Right lobe of liver (tissue), 4 donors: ENCODE measurements around the gene CRK.

Experiments
- CTCF ChIP-seq, 4 donors: fragments of 200-600 bp in 3 of 4; fragments of 450-650 bp in 1 of 4; IDR thresholded peaks; one replicate each; pipeline versions ENCODE4 v1.5.1 to v1.8.0; 2016 to 2022; ENCODE audit warnings: antibody characterized with exemption in 4 of 4, mild to moderate bottlenecking in 2 of 4
- POLR2A ChIP-seq: fragments of 450-650 bp; IDR thresholded peaks from one replicate; pipeline ENCODE4 v1.6.1; 2017; ENCODE audit warnings: antibody characterized with exemption, mild to moderate bottlenecking
- donor health status: DM: no; HTN: no; CAD: no.
- donor health status: DM: no; HTN: no; CAD: no.
- donor health status: DM: no; HTN: yes; CAD: no.

- no peak for TF ChIP-seq CTCF (IDR thresholded peaks at IDR 0.05)
- no peak for TF ChIP-seq POLR2A
Observed at GRCh38 chr17:1438593-1439083, 17.4 kb downstream of the CRK start.
